Heart left ventricle (tissue), 16 donors: ENCODE measurements around the gene NSD2. TPM values are rescaled to one million over a fixed set of nuclear protein-coding genes. Genes with fewer than 3 reads are reported as not detected.

ENCODE experiments used
- ATAC-seq, 4 donors: fragments of 200-7000 bp; cut with Tn5 transposase; one replicate each; pipeline ENCODE4 v1.9.1; 2020 to 2022; ENCODE audit warnings: moderate library complexity in 4 of 4, mild to moderate bottlenecking in 3 of 4, moderate number of reproducible peaks in 1 of 4
- DNase-seq, 5 donors: peaks; one replicate each; pipeline ENCODE4 v3.0.0-alpha.2; 2020
- H3K27ac ChIP-seq, 12 donors: fragments of 200-600 bp; sonication (generic) in 4 of 12; one replicate each; pipeline versions ENCODE4 v1.5.0 to v1.8.0; 2016 to 2022; ENCODE audit warnings: mild to moderate bottlenecking in 2 of 12
- H3K27me3 ChIP-seq, 9 donors: fragments of 200-600 bp; sonication (generic) in 2 of 9; one replicate each; pipeline versions ENCODE4 v1.5.1 to v1.8.0; 2016 to 2022; ENCODE audit warnings: mild to moderate bottlenecking in 3 of 9
- H3K36me3 ChIP-seq, 9 donors: fragments of 200-600 bp; sonication (generic) in 2 of 9; one replicate each; pipeline versions ENCODE4 v1.5.0 to v1.8.0; 2018 to 2022; ENCODE audit warnings: mild to moderate bottlenecking in 2 of 9
- H3K4me1 ChIP-seq, 12 donors: fragments of 200-600 bp; sonication (generic) in 4 of 12; one replicate each; pipeline versions ENCODE4 v1.5.0 to v1.8.0; 2016 to 2022; ENCODE audit warnings: mild to moderate bottlenecking in 3 of 12
- H3K4me3 ChIP-seq, 12 donors: fragments of 200-600 bp; sonication (generic) in 4 of 12; one replicate each; pipeline versions ENCODE4 v1.5.0 to v1.8.0; 2017 to 2022; ENCODE audit warnings: mild to moderate bottlenecking in 9 of 12, moderate library complexity in 4 of 12
- H3K9me3 ChIP-seq, 12 donors: fragments of 200-600 bp; sonication (generic) in 4 of 12; one replicate each; pipeline versions ENCODE4 v1.5.0 to v1.8.0; 2016 to 2022; ENCODE audit warnings: mild to moderate bottlenecking in 1 of 12
- CTCF ChIP-seq, 12 donors: fragments of 200-600 bp; sonication (generic) in 4 of 12; IDR thresholded peaks; one replicate each; pipeline versions ENCODE4 v1.5.0 to v1.8.0; 2018 to 2022; ENCODE audit warnings: antibody characterized with exemption in 12 of 12, mild to moderate bottlenecking in 5 of 12
- POLR2A ChIP-seq, 2 donors: fragments of 450-650 bp; IDR thresholded peaks; one replicate each; pipeline ENCODE4 v1.6.1; 2017; ENCODE audit warnings: antibody characterized with exemption in 2 of 2, mild to moderate bottlenecking in 2 of 2, moderate library complexity in 2 of 2
- WGBS, 4 donors: extraction: QIAGEN DNeasy Blood & Tissue Kit in 2 of 4; methylation state at CpG; one replicate each; pipeline versions ENCODE4 v1.1.5 to v1.1.7; 2013 to 2018; 5-methylcytosine and 5-hydroxymethylcytosine counted together
- intact Hi-C, 10 donors: fragments of 100-400 bp; cut with DNase I; formaldehyde crosslinking; loops; one replicate each; pipeline versions ENCODE4 v1.11.1 to v1.14.2; 2022
- polyA plus RNA-seq, 2 donors: library from polyadenylated mRNA; stranded (reverse); fragments of 200-250 nt; gene quantifications; one replicate each; pipeline ENCODE4 v1.2.3, GENCODE V29; 2013
- total RNA-seq, 9 donors: library from RNA; depleted of rRNA in 2 of 9; stranded (reverse); fragments of >200 nt in 2 of 9; fragmentation: NEBNext Ultra II Directional in 3 of 9; extraction: Animal tissue kit (Norgen Biotek cat#: 25700) in 3 of 9; gene quantifications; one replicate each; pipeline versions ENCODE4 v1.1.0 to v1.2.4, GENCODE V29; 2016 to 2023
- donor health status: ischemic (EF 13 %, LVEDD 7.1; RV severe dilation, severe dysfunction).
- donor health status: healthy with polysubstance abuse.
- donor health status: DM: no; HTN: yes; CAD: no.
- donor health status: DM: no; HTN: no; CAD: no.
- donor health status: ischemic (EF 25% LVEDD 6.9; RV normal size, moderate dysfunction).
- donor health status: ischemic (EF 25% LVEDD 5.7; RV mildly dilated, moderate dysfunction).
- donor health status: healthy.
- donor health status: DM: yes; HTN: yes; CAD: no.
- donor health status: ischemic (EF 35%, LVEDD 5.7; RV mildly dilated, moderate dysfunction).
- donor health status: nonischemic (EF 11% LVEDD 7.7; RV severe dilation, severe dysfunction).
- donor health status: DM: yes; HTN: yes; CAD: no.
- donor health status: PGD.
- donor health status: ischemic (EF 29% LVEDD 5.4; RV normal size, mild dysfunction).
- donor health status: nonischemic (EF 23%, LVEDD 6.1; RV moderate dilation, normal function).

Gene NSD2
- total and polyA plus RNA-seq, 11 donors = 11.4 to 63.3 (median 39.0) TPM

- H3K36me3 ChIP-seq = peaks cover 0 to 71% (median 63%) of the 10 kb centered on the region in 9 donors
- no peak overlapping the region for H3K27ac ChIP-seq
- ATAC-seq = no peak
- peaks cover 0 to 14% (median 0%) of the 10 kb centered on the region in 12 donors for H3K4me1 ChIP-seq
- no peak for TF ChIP-seq CTCF (IDR thresholded peaks at IDR 0.05)
- TF ChIP-seq POLR2A (IDR thresholded peaks at IDR 0.05) = no peak
- DNase-seq = no peak
- WGBS, 4 donors = 76 to 87% (median 83%) methylated on average over 4 of the region's 4 CpGs
- intact Hi-C loops = no loop called here
- H3K9me3 ChIP-seq = no peaks in the 10 kb centered on the region
- no peak overlapping the region for H3K4me3 ChIP-seq
- no peaks in the 10 kb centered on the region for H3K27me3 ChIP-seq
Measured at GRCh38 chr4:1962980-1963379, 91.8 kb downstream of the NSD2 start.

- DNase-seq (no peak), ATAC-seq (no peak)
- Histone ChIP-seq H3K27me3 (no peaks in the 10 kb centered on the region), H3K4me3 (no peak overlapping the region), H3K9me3 (no peaks in the 10 kb centered on the region), H3K27ac (no peak overlapping the region), H3K36me3 (peaks cover 0 to 68% (median 57%) of the 10 kb centered on the region in 9 donors), H3K4me1 (peaks cover 0 to 8% (median 0%) of the 10 kb centered on the region in 12 donors)
- no peak for TF ChIP-seq POLR2A (IDR thresholded peaks at IDR 0.05)
- TF ChIP-seq CTCF (IDR thresholded peaks at IDR 0.05) = no peak
- WGBS, 4 donors = 50 to 64% (median 56%) methylated on average over 6 of the region's 6 CpGs
- intact Hi-C loops = no loop called here
Measured at GRCh38 chr4:1964443-1964842, 93.2 kb downstream of the NSD2 start.

- Histone ChIP-seq H3K36me3 (peaks cover 0 to 68% (median 52%) of the 10 kb centered on the region in 9 donors), H3K27me3 (no peaks in the 10 kb centered on the region), H3K27ac (no peak overlapping the region), H3K4me3 (no peak overlapping the region), H3K9me3 (no peaks in the 10 kb centered on the region), H3K4me1 (peaks cover 0 to 7% (median 0%) of the 10 kb centered on the region in 12 donors)
- ATAC-seq (no peak), DNase-seq (no peak)
- TF ChIP-seq CTCF (IDR thresholded peaks at IDR 0.05) = no peak
- no peak for TF ChIP-seq POLR2A (IDR thresholded peaks at IDR 0.05)
- intact Hi-C loops = no loop called here
- WGBS, 4 donors = 96 to 98% (median 98%) methylated on average over 1 of the region's 1 CpG
Measured at GRCh38 chr4:1964971-1965370, 93.8 kb downstream of the NSD2 start.

GRCh38 chr4:1967512-1968149, 96.4 kb downstream of the NSD2 start:
- no peaks in the 10 kb centered on the region for H3K9me3 ChIP-seq
- no peak overlapping the region for H3K27ac ChIP-seq
- TF ChIP-seq CTCF (IDR thresholded peaks at IDR 0.05) = no peak
- TF ChIP-seq POLR2A (IDR thresholded peaks at IDR 0.05) = no peak
- no peak for DNase-seq
- no peak for ATAC-seq
- intact Hi-C loops = no loop called here
- no peaks in the 10 kb centered on the region for H3K4me1 ChIP-seq
- H3K36me3 ChIP-seq = peaks cover 0 to 64% (median 30%) of the 10 kb centered on the region in 9 donors
- WGBS, 4 donors = 80 to 85% (median 83%) methylated on average over 5 of the region's 5 CpGs
- H3K4me3 ChIP-seq = no peak overlapping the region
- no peaks in the 10 kb centered on the region for H3K27me3 ChIP-seq
